OCI-LY3 (cell line): Measurements from ENCODE around the gene VRK2.

ENCODE experiments used
- EZH2phosphoT487 ChIP-seq: fragments of 200-600 bp; shearing (Covaris generic); IDR thresholded peaks from 2 replicates; pipeline ENCODE4 v1.6.1; 2018; ENCODE audit warnings: antibody characterized with exemption, mixed run types, low read depth
- TF ChIP-seq, protein P1 (sequence below): fragments of 200-600, 300-600 bp; sonication (generic); IDR thresholded peaks from 2 replicates; pipeline ENCODE4 v1.5.1; 2014; ENCODE audit warnings: antibody characterized with exemption, low read length, low read depth

DNA sequence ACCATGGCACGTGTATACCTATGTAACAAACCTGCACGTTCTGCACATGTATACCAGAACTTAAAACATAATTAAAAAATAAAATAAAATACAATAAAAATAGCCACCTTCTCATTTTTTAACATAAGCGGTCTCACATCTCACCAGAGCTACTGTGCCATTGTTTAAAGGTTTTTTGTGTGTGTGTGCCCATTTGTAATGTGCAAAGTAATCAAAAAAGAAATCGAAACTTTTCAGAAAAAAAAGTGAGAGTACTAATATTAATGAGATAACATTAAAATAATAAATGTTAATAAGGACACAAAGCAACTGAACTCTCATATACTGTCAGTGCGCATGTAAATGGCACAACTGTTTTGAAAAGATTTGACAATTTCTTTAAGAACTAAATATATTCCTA, 134.0 kb downstream of the VRK2 start:
- no peak for TF ChIP-seq EZH2phosphoT487
- TF ChIP-seq, protein P1, sequence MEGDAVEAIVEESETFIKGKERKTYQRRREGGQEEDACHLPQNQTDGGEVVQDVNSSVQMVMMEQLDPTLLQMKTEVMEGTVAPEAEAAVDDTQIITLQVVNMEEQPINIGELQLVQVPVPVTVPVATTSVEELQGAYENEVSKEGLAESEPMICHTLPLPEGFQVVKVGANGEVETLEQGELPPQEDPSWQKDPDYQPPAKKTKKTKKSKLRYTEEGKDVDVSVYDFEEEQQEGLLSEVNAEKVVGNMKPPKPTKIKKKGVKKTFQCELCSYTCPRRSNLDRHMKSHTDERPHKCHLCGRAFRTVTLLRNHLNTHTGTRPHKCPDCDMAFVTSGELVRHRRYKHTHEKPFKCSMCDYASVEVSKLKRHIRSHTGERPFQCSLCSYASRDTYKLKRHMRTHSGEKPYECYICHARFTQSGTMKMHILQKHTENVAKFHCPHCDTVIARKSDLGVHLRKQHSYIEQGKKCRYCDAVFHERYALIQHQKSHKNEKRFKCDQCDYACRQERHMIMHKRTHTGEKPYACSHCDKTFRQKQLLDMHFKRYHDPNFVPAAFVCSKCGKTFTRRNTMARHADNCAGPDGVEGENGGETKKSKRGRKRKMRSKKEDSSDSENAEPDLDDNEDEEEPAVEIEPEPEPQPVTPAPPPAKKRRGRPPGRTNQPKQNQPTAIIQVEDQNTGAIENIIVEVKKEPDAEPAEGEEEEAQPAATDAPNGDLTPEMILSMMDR: no peak
